Hematopoietic multipotent progenitor cell treated with erythropoietin and hydrocortisone succinate and interleukin-3 and kit ligand, for 17 days (in vitro differentiated cells): ENCODE data around the gene CPSF7.
"Not testable (repeated sequence)": the region's sequence is repeated elsewhere in the genome, so short reads cannot be mapped to it uniquely, and the experiment has no call there.

Experiments
- DNase-seq: peaks from one replicate; pipeline ENCODE4 v3.0.0-alpha.2; 2015; ENCODE audit warnings: low spot score

CPSF7 gene

GRCh38 chr11:61383859-61384258 is 45.9 kb downstream of the CPSF7 start:
- not testable (repeated sequence) for DNase-seq

- no peak for DNase-seq
Measured at GRCh38 chr11:61380884-61381283, 48.9 kb downstream of the CPSF7 start.

- no peak for DNase-seq
Measured at GRCh38 chr11:61378713-61379313, 51.0 kb downstream of the CPSF7 start.

GRCh38 chr11:61377461-61378160 is 52.2 kb downstream of the CPSF7 start:
- DNase-seq, result no peak

- no peak for DNase-seq
Measured at GRCh38 chr11:61375761-61376108, 54.0 kb downstream of the CPSF7 start.

- DNase-seq, result no peak
Measured at GRCh38 chr11:61372659-61373420, 56.9 kb downstream of the CPSF7 start.

GRCh38 chr11:61370349-61371005 is 59.3 kb downstream of the CPSF7 start:
- no peak for DNase-seq

- DNase-seq, result no peak
Measured at GRCh38 chr11:61369372-61370348, 60.1 kb downstream of the CPSF7 start.

GRCh38 chr11:61368646-61369045 is 61.1 kb downstream of the CPSF7 start:
- no peak for DNase-seq

- DNase-seq, result peak; percentile 70
Measured at GRCh38 chr11:61367406-61367805, 62.4 kb downstream of the CPSF7 start.

GRCh38 chr11:61364012-61364675 is 65.6 kb downstream of the CPSF7 start:
- DNase-seq, result no peak

GRCh38 chr11:61362542-61362875 is 67.3 kb downstream of the CPSF7 start:
- no peak for DNase-seq

GRCh38 chr11:61361741-61362541 is 67.8 kb downstream of the CPSF7 start, which contains the start of the genes CYB561A3 and TMEM138:
TSS of gene CYB561A3 (minus strand) at chr11:61361882. CDS start at chr11:61356713, 5,169 bp downstream.
TSS of gene TMEM138 (plus strand) at chr11:61362374. CDS start at chr11:61364391, 2,017 bp downstream.
- peak; percentile 87 for DNase-seq

GRCh38 chr11:61361237-61361740 is 68.5 kb downstream of the CPSF7 start:
- DNase-seq, result no peak

GRCh38 chr11:61359516-61359915 is 70.3 kb downstream of the CPSF7 start:
- DNase-seq, result no peak

GRCh38 chr11:61358566-61358965 is 71.2 kb downstream of the CPSF7 start:
- DNase-seq, result no peak

- DNase-seq, result no peak
Measured at GRCh38 chr11:61357894-61358239, 71.9 kb downstream of the CPSF7 start.

- DNase-seq, result no peak
Measured at GRCh38 chr11:61357233-61357893, 72.4 kb downstream of the CPSF7 start.

- DNase-seq, result no peak
Measured at GRCh38 chr11:61356706-61357105, 73.1 kb downstream of the CPSF7 start.
